ENCODE measurements around the gene TBCD.
"Not testable (repeated sequence)": the region's sequence is repeated elsewhere in the genome, so short reads cannot be mapped to it uniquely, and the experiment has no call there.

Gene TBCD

GRCh38 chr17:82949361-82949760, 197.5 kb downstream of the TBCD start:
- Histone ChIP-seq H3K36me3 (ENCODE audit: insufficient read depth, low read length) (peaks cover 4% of the 10 kb centered on the region), H3K9ac (ENCODE audit: low read length) (no peak overlapping the region), H3K9me3 (ENCODE audit: low read length) (peaks cover 20% of the 10 kb centered on the region), H3K4me1 (ENCODE audit: insufficient read depth, low read length) (no peaks in the 10 kb centered on the region), H3K27me3 (ENCODE audit: control insufficient read depth in 1 of 2, insufficient read depth in 2 of 2, low read length in 2 of 2) (no peaks in the 10 kb centered on the region), H3K4me3 (ENCODE audit: low read depth in 1 of 2, low read length in 2 of 2) (no peak overlapping the region), H3K27ac (ENCODE audit: low read depth, low read length) (no peak overlapping the region)

GRCh38 chr17:82949984-82950383, 198.1 kb downstream of the TBCD start:
- Histone ChIP-seq H3K4me3 (ENCODE audit: low read depth in 1 of 2, low read length in 2 of 2) (no peak overlapping the region), H3K9ac (ENCODE audit: low read length) (no peak overlapping the region), H3K9me3 (ENCODE audit: low read length) (peaks cover 14% of the 10 kb centered on the region), H3K4me1 (ENCODE audit: insufficient read depth, low read length) (no peaks in the 10 kb centered on the region), H3K27me3 (ENCODE audit: control insufficient read depth in 1 of 2, insufficient read depth in 2 of 2, low read length in 2 of 2) (no peaks in the 10 kb centered on the region), H3K27ac (ENCODE audit: low read depth, low read length) (no peak overlapping the region), H3K36me3 (ENCODE audit: insufficient read depth, low read length) (no peaks in the 10 kb centered on the region)

- H3K9ac ChIP-seq (ENCODE audit: low read length) = no peak overlapping the region
Measured at GRCh38 chr17:82950525-82951102, 198.7 kb downstream of the TBCD start.

GRCh38 chr17:82952019-82952418, 200.2 kb downstream of the TBCD start:
- no peak overlapping the region for H3K4me3 ChIP-seq (ENCODE audit: low read depth in 1 of 2, low read length in 2 of 2)
- no peaks in the 10 kb centered on the region for H3K27me3 ChIP-seq (ENCODE audit: control insufficient read depth in 1 of 2, insufficient read depth in 2 of 2, low read length in 2 of 2)
- no peak overlapping the region for H3K9ac ChIP-seq (ENCODE audit: low read length)
- H3K4me1 ChIP-seq (ENCODE audit: insufficient read depth, low read length) = no peaks in the 10 kb centered on the region
- no peak overlapping the region for H3K27ac ChIP-seq (ENCODE audit: low read depth, low read length)
- H3K9me3 ChIP-seq (ENCODE audit: low read length) = no peaks in the 10 kb centered on the region
- no peaks in the 10 kb centered on the region for H3K36me3 ChIP-seq (ENCODE audit: insufficient read depth, low read length)

More at GRCh38 chr17:82950525-82951102, 198.7 kb downstream of the TBCD start:
- peaks cover 7% of the 10 kb centered on the region for H3K9me3 ChIP-seq (ENCODE audit: low read length)
- H3K4me1 ChIP-seq (ENCODE audit: insufficient read depth, low read length) = no peaks in the 10 kb centered on the region
- H3K27ac ChIP-seq (ENCODE audit: low read depth, low read length) = no peak overlapping the region
- no peaks in the 10 kb centered on the region for H3K36me3 ChIP-seq (ENCODE audit: insufficient read depth, low read length)
- no peak overlapping the region for H3K4me3 ChIP-seq (ENCODE audit: low read depth in 1 of 2, low read length in 2 of 2)
- no peaks in the 10 kb centered on the region for H3K27me3 ChIP-seq (ENCODE audit: control insufficient read depth in 1 of 2, insufficient read depth in 2 of 2, low read length in 2 of 2)

GRCh38 chr17:82955106-82955505, 203.2 kb downstream of the TBCD start:
- not testable (repeated sequence) for H3K4me3 ChIP-seq (ENCODE audit: low read depth in 1 of 2, low read length in 2 of 2); H3K9me3 ChIP-seq (ENCODE audit: low read length); H3K27me3 ChIP-seq (ENCODE audit: control insufficient read depth in 1 of 2, insufficient read depth in 2 of 2, low read length in 2 of 2); H3K27ac ChIP-seq (ENCODE audit: low read depth, low read length); H3K4me1 ChIP-seq (ENCODE audit: insufficient read depth, low read length); H3K9ac ChIP-seq (ENCODE audit: low read length); H3K36me3 ChIP-seq (ENCODE audit: insufficient read depth, low read length)

DNA sequence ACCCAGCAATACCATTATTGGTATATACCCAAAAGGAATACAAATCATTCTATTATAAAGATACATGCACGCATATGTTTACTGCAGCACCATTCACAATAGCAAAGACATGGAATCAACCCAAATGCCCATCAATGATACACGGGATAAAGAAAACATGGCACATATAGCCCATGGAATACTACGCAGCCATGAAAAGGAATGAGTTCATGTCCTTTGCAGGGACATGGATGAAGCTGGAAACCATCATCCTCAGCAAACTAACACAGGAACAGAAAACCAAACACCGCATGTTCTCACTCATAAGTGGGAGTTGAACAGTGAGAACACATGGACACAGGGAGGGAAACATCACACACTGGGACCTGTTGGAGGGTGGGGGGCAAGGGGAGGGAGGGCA, 203.8 kb downstream of the TBCD start:
- H3K9me3 ChIP-seq (ENCODE audit: low read length); H3K4me1 ChIP-seq (ENCODE audit: insufficient read depth, low read length); H3K36me3 ChIP-seq (ENCODE audit: insufficient read depth, low read length); H3K4me3 ChIP-seq (ENCODE audit: low read depth in 1 of 2, low read length in 2 of 2); H3K27me3 ChIP-seq (ENCODE audit: control insufficient read depth in 1 of 2, insufficient read depth in 2 of 2, low read length in 2 of 2); H3K9ac ChIP-seq (ENCODE audit: low read length); H3K27ac ChIP-seq (ENCODE audit: low read depth, low read length): not testable (repeated sequence)

DNA sequence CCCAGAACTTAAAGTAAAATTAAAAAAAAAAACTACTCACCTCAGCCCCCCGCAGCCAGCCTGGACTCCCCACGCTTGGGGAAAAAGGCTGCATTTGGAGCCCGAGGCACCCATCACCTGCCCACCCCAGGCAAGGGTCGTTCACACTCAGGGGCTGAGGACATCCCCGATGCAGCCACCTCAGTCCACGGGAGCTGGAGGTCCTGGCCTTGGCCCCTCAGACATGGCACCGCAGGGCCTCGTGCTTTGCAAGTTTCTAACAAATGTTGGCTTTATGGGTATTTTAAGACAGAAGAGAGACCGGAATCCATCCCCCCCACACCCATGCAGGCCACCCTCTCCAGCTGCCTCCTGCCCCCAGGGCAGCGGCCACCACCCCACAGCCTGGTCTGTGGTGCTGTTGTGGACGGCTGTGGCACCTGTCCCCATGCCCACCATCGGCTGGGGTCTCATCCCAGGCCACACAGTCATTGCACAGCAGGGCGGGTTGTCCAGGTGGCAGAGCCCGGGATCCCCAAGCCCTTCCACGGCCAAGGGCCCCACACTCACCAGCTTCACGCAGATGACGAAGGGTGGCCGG, 204.4 kb downstream of the TBCD start:
- H3K4me3 ChIP-seq (ENCODE audit: low read depth in 1 of 2, low read length in 2 of 2) = no peak overlapping the region
- H3K27ac ChIP-seq (ENCODE audit: low read depth, low read length) = no peak overlapping the region
- no peaks in the 10 kb centered on the region for H3K36me3 ChIP-seq (ENCODE audit: insufficient read depth, low read length)
- H3K9ac ChIP-seq (ENCODE audit: low read length) = no peak overlapping the region
- H3K27me3 ChIP-seq (ENCODE audit: control insufficient read depth in 1 of 2, insufficient read depth in 2 of 2, low read length in 2 of 2) = no peaks in the 10 kb centered on the region
- no peaks in the 10 kb centered on the region for H3K9me3 ChIP-seq (ENCODE audit: low read length)
- H3K4me1 ChIP-seq (ENCODE audit: insufficient read depth, low read length) = no peaks in the 10 kb centered on the region

GRCh38 chr17:82956726-82957468, 205.0 kb downstream of the TBCD start:
- H3K36me3 ChIP-seq (ENCODE audit: insufficient read depth, low read length) = no peaks in the 10 kb centered on the region
- H3K4me1 ChIP-seq (ENCODE audit: insufficient read depth, low read length) = no peaks in the 10 kb centered on the region
- no peak overlapping the region for H3K4me3 ChIP-seq (ENCODE audit: low read depth in 1 of 2, low read length in 2 of 2)
- no peaks in the 10 kb centered on the region for H3K27me3 ChIP-seq (ENCODE audit: control insufficient read depth in 1 of 2, insufficient read depth in 2 of 2, low read length in 2 of 2)
- no peaks in the 10 kb centered on the region for H3K9me3 ChIP-seq (ENCODE audit: low read length)
- H3K27ac ChIP-seq (ENCODE audit: low read depth, low read length) = no peak overlapping the region
- no peak overlapping the region for H3K9ac ChIP-seq (ENCODE audit: low read length)

- Histone ChIP-seq H3K4me1 (ENCODE audit: insufficient read depth, low read length) (no peaks in the 10 kb centered on the region), H3K4me3 (ENCODE audit: low read depth in 1 of 2, low read length in 2 of 2) (no peak overlapping the region), H3K36me3 (ENCODE audit: insufficient read depth, low read length) (no peaks in the 10 kb centered on the region), H3K9ac (ENCODE audit: low read length) (no peak overlapping the region), H3K27me3 (ENCODE audit: control insufficient read depth in 1 of 2, insufficient read depth in 2 of 2, low read length in 2 of 2) (no peaks in the 10 kb centered on the region), H3K9me3 (ENCODE audit: low read length) (no peaks in the 10 kb centered on the region), H3K27ac (ENCODE audit: low read depth, low read length) (no peak overlapping the region)
Measured at GRCh38 chr17:82957469-82957795, 205.6 kb downstream of the TBCD start.

DNA sequence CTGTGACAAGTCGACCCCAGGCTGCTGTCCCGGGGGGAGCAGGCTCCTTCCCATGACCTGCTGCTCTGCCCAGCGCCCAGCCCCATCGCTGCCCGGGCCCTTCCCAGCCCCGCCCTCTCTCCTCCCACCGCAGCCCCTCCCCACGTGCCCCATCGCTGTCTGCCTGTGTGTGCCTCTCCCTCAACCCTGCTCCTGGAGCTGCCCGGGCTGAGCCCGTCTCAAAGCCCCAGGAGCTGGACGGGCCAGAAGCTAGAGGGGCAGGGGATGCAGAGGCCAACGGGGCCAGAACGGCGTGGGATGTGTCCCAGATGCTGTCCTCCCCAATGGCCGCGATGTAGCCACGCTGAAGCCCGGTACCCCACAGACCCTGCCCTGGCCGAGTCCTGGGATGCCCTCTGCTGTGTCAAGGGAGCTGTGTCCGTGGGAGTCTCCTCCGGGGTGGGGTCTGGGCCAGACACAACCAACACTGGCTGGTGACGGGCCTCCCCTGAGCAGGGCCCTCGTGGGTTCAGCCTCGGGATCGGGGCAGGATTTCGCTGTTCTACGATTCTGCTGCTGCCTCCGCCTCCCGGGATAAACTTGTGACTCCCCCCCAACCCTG, 206.2 kb downstream of the TBCD start:
- no peak overlapping the region for H3K27ac ChIP-seq (ENCODE audit: low read depth, low read length)
- no peaks in the 10 kb centered on the region for H3K36me3 ChIP-seq (ENCODE audit: insufficient read depth, low read length)

GRCh38 chr17:82959242-82959930, 207.5 kb downstream of the TBCD start:
- no peak overlapping the region for H3K27ac ChIP-seq (ENCODE audit: low read depth, low read length)
- no peak overlapping the region for H3K4me3 ChIP-seq (ENCODE audit: low read depth in 1 of 2, low read length in 2 of 2)
- no peaks in the 10 kb centered on the region for H3K27me3 ChIP-seq (ENCODE audit: control insufficient read depth in 1 of 2, insufficient read depth in 2 of 2, low read length in 2 of 2)
- peaks cover 5% of the 10 kb centered on the region for H3K4me1 ChIP-seq (ENCODE audit: insufficient read depth, low read length)
- H3K36me3 ChIP-seq (ENCODE audit: insufficient read depth, low read length) = no peaks in the 10 kb centered on the region
- no peak overlapping the region for H3K9ac ChIP-seq (ENCODE audit: low read length)
- H3K9me3 ChIP-seq (ENCODE audit: low read length) = no peaks in the 10 kb centered on the region

More for the DNA sequence above, 206.2 kb downstream of the TBCD start:
- H3K27me3 ChIP-seq (ENCODE audit: control insufficient read depth in 1 of 2, insufficient read depth in 2 of 2, low read length in 2 of 2) = no peaks in the 10 kb centered on the region
- no peak overlapping the region for H3K9ac ChIP-seq (ENCODE audit: low read length)
- no peaks in the 10 kb centered on the region for H3K4me1 ChIP-seq (ENCODE audit: insufficient read depth, low read length)
- H3K4me3 ChIP-seq (ENCODE audit: low read depth in 1 of 2, low read length in 2 of 2) = no peak overlapping the region
- H3K9me3 ChIP-seq (ENCODE audit: low read length) = no peaks in the 10 kb centered on the region
